NCI-H2196 treated with DMSO at 0.1 percent for 48 hours (cell line): Measurements from ENCODE around the gene PPP1R3F.
"Not testable (repeated sequence)": the region's sequence is repeated elsewhere in the genome, so short reads cannot be mapped to it uniquely, and the experiment has no call there.

Source experiments
- DNase-seq: peaks from one replicate; lab custom pipeline; 2025; ENCODE audit not compliant: unreplicated experiment; lab: John Stamatoyannopoulos, UW

The PPP1R3F gene

GRCh38 chrX:49308604-49309269 is 39.1 kb downstream of the PPP1R3F start:
- no peak for DNase-seq

DNA sequence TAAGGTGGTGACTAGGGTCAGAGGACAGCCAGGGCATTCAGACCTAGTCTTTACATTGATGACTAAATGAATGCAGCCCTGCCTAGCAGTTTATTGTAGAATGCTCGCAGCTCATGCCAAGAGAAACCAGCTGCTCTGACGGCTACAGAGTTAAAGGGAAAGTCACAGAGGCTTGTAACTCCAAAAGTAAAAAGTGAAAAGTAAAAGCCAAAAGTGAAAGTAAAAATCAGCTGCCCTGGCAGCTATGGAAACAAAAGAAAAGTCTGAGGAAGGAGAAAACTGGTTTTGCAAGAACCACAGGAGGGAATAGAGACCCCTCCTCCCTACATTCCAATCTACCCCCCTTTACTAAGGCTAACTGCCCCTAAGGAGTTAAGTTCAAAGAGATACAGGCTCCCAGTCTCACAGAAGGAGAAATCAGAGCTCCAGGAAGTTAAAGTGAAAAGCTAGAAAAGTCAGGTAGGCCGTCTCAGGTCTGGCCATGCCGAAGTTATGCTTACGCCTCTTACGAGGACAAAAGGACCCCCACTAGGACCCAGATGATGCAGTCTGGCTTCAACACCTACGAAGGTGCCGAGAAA is 39.9 kb downstream of the PPP1R3F start:
- no peak for DNase-seq

- DNase-seq: no peak
Observed at GRCh38 chrX:49310371-49310770, 40.8 kb downstream of the PPP1R3F start.

- DNase-seq: no peak
Observed at GRCh38 chrX:49312176-49312575, 42.6 kb downstream of the PPP1R3F start.

- no peak for DNase-seq
Observed at GRCh38 chrX:49316085-49316484, 46.5 kb downstream of the PPP1R3F start.

GRCh38 chrX:49321737-49322136 is 52.1 kb downstream of the PPP1R3F start, which contains the start of gene GAGE12J:
Gene GAGE12J, plus strand, starts transcription at chrX:49322037. Its CDS starts 1,157 bp downstream, at chrX:49323194.
- not testable (repeated sequence) for DNase-seq

DNA sequence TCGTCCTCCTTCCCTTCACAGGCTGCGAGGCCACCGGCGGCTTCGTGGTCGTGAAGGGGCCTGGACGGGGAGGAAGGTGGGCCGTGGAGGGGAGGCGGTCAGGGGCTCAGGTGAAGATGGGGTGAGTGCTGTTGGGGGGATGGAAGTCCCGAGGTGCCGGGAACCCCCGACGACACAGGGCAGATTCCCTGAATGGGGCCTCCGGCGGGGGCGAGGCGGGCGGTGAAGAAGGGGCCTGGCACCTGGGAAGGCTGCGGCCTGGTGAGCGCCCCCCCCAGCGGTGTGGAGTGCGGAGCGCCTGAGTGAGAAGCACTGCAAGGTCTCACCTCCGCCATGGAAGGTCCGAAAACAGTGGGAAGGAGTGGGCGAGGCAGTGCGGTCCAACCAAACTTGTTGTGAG is 52.7 kb downstream of the PPP1R3F start:
- DNase-seq: not testable (repeated sequence)

- DNase-seq: not testable (repeated sequence)
Observed at GRCh38 chrX:49323735-49324134, 54.1 kb downstream of the PPP1R3F start.

- DNase-seq: not testable (repeated sequence)
Observed at GRCh38 chrX:49330421-49330820, 60.8 kb downstream of the PPP1R3F start.

DNA sequence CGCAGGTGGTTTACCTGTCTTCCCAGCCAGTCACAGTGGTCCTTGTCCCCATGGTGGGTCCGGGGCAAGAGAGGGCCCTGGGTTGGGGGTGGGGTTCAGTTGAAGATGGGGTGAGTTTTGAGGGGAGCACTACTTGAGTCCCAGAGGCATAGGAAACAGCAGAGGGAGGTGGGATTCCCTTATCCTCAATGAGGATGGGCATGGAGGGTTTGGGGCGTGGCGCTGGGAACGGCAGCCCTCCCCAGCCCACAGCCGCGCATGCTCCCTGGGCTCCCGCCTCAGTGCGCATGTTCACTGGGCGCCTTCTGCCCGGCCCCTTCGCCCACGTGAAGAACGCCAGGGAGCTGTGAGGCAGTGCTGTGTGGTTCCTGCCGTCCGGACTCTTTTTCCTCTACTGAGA is 61.7 kb downstream of the PPP1R3F start, which contains the start of gene GAGE13:
Gene GAGE13, plus strand, starts transcription at position 301 of the 400 bp plus-strand sequence. CDS start 1,156 bp downstream, outside the sequence.
- not testable (repeated sequence) for DNase-seq

DNA sequence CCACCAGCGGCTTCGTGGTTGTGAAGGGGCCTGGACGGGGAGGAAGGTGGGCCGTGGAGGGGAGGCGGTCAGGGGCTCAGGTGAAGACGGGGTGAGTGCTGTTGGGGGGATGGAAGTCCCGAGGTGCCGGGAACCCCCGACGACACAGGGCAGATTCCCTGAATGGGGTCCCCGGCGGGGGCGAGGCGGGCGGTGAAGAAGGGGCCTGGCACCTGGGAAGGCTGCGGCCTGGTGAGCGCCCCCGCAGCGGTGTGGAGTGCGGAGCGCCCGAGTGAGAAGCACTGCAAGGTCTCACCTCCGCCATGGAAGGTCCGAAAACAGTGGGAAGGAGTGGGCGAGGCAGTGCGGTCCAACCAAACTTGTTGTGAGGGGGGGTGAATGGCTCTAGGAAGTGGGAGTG is 62.2 kb downstream of the PPP1R3F start:
- DNase-seq: not testable (repeated sequence)
